Smooth muscle cell (in vitro differentiated cells): Measurements from ENCODE around the gene CUL2. TPM values are rescaled to one million over a fixed set of nuclear protein-coding genes. Genes with fewer than 3 reads are reported as not detected.

Experiments used
- DNase-seq: peaks from one replicate; lab custom pipeline; 2025; ENCODE audit not compliant: unreplicated experiment; lab: John Stamatoyannopoulos, UW
- H2AFZ ChIP-seq: fragments of 200-600 bp; sonication (generic); 2 replicates; pipeline ENCODE4 v1.6.0; 2016; ENCODE audit warnings: antibody characterized with exemption, low read depth, mild to moderate bottlenecking
- H3F3A ChIP-seq: fragments of 200-600 bp; sonication (generic); 2 replicates; pipeline ENCODE4 v1.6.0; 2017; ENCODE audit warnings: antibody characterized with exemption, low read depth
- H3K27ac ChIP-seq: fragments of 200-600 bp; sonication (generic); 2 replicates; pipeline ENCODE4 v1.5.1; 2016; ENCODE audit warnings: low read depth, mild to moderate bottlenecking
- H3K27me3 ChIP-seq: fragments of 200-600 bp; sonication (generic); 2 replicates; pipeline ENCODE4 v1.6.1; 2016; ENCODE audit warnings: low read depth, mild to moderate bottlenecking
- H3K36me3 ChIP-seq: fragments of 200-600 bp; sonication (generic); 2 replicates; pipeline ENCODE4 v1.5.1; 2016; ENCODE audit warnings: low read depth
- H3K4me1 ChIP-seq: fragments of 200-600 bp; sonication (generic); 2 replicates; pipeline ENCODE4 v1.5.1; 2016; ENCODE audit warnings: low read depth
- H3K4me2 ChIP-seq: fragments of 200-600 bp; sonication (generic); 2 replicates; pipeline ENCODE4 v1.6.0; 2016; ENCODE audit warnings: mild to moderate bottlenecking
- H3K4me3 ChIP-seq: fragments of 200-600 bp; sonication (generic); 2 replicates; pipeline ENCODE4 v1.5.1; 2016; ENCODE audit warnings: mild to moderate bottlenecking
- H3K79me2 ChIP-seq: fragments of 200-600 bp; sonication (generic); 2 replicates; pipeline ENCODE4 v1.6.0; 2016; ENCODE audit warnings: low read depth, mild to moderate bottlenecking
- H3K9ac ChIP-seq: fragments of 200-600 bp; sonication (generic); 2 replicates; pipeline ENCODE4 v1.6.0; 2016; ENCODE audit warnings: low read depth
- H3K9me3 ChIP-seq: fragments of 200-600 bp; sonication (generic); replicated peaks from 2 replicates; pipeline ENCODE4 v1.5.1; 2016; ENCODE audit warnings: low read depth
- H4K20me1 ChIP-seq: fragments of 200-600 bp; sonication (generic); 2 replicates; pipeline ENCODE4 v1.6.0; 2016; ENCODE audit warnings: low read depth
- WGBS: methylation state at CpG from one replicate; pipeline ENCODE4 v1.1.7; 2016; ENCODE audit warnings: low lambda C conversion rate; 5-methylcytosine and 5-hydroxymethylcytosine counted together
- polyA plus RNA-seq: library from polyadenylated mRNA; unstranded; fragments of >200 nt; fragmentation: Nextera tagmentation; extraction: Ambion mirVana; gene quantifications from 2 replicates; pipeline ENCODE4 v1.2.1, GENCODE V29; 2016
- total RNA-seq: library from RNA; depleted of rRNA; stranded (reverse); fragments of >200 nt; gene quantifications from 2 replicates; pipeline ENCODE4 v1.2.3, GENCODE V29; 2014
- TF ChIP-seq, protein P1 (sequence below): fragments of 200-600 bp; sonication (generic); IDR thresholded peaks from 2 replicates; pipeline ENCODE4 v1.5.1; 2017; ENCODE audit warnings: borderline replicate concordance, mild to moderate bottlenecking, antibody characterized with exemption; ENCODE audit not compliant: insufficient read depth, poor library complexity, severe bottlenecking

CUL2 gene
- total and polyA plus RNA-seq, 2 experiments from 2014 or later = 38.7 to 39.6 TPM

DNA sequence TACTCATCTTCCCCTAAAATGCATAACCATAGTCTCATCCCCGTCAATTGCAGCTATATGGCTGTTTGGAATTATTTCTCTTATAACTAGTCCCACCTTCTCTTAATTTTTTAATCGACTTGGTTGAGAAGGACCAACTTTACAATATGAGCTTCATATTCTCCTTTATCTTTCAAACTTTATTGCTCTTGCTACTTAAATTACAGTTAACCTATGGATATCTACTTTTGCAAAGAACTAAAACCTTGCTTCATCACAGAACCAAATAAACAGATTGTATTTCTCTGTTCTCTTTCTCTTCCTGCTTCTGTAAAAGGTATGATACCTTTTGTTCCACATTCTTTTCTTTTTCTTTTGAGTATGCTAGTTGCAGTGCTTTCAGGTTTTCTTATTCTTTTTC lies 42.6 kb upstream of the CUL2 start:
- Histone ChIP-seq H4K20me1 (no peaks in the 10 kb centered on the region), H3K4me1 (peaks cover 14% of the 10 kb centered on the region), H3F3A (no peaks in the 10 kb centered on the region), H2AFZ (no peak overlapping the region), H3K36me3 (no peaks in the 10 kb centered on the region), H3K9me3 (no peaks in the 10 kb centered on the region), H3K4me2 (no peak overlapping the region), H3K4me3 (no peak overlapping the region), H3K9ac (no peak overlapping the region), H3K79me2 (peaks cover 76% of the 10 kb centered on the region), H3K27ac (no peak overlapping the region), H3K27me3 (no peaks in the 10 kb centered on the region)
- WGBS = 97% methylated on average over 2 of the region's 2 CpGs
- DNase-seq = no peak
- TF ChIP-seq, protein P1, sequence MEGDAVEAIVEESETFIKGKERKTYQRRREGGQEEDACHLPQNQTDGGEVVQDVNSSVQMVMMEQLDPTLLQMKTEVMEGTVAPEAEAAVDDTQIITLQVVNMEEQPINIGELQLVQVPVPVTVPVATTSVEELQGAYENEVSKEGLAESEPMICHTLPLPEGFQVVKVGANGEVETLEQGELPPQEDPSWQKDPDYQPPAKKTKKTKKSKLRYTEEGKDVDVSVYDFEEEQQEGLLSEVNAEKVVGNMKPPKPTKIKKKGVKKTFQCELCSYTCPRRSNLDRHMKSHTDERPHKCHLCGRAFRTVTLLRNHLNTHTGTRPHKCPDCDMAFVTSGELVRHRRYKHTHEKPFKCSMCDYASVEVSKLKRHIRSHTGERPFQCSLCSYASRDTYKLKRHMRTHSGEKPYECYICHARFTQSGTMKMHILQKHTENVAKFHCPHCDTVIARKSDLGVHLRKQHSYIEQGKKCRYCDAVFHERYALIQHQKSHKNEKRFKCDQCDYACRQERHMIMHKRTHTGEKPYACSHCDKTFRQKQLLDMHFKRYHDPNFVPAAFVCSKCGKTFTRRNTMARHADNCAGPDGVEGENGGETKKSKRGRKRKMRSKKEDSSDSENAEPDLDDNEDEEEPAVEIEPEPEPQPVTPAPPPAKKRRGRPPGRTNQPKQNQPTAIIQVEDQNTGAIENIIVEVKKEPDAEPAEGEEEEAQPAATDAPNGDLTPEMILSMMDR = no peak

DNA sequence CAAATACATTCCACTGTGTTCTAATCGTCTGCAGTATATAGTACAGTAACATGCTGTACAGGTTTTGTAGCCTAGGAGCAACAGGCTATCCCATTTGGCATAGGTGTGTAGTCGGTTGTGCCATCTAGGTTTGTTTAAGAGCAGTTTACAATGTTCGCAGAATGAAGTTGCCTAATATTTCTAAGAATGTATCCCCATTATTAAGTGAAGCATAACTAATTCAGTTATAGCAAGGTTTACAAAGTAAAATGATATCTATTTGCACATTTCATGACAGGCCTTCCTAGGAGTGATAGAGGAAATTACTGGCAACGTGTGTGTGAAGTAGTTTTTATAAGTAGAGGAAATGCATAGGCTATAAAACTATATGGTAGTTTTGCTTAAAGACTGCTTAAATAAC lies 40.5 kb upstream of the CUL2 start:
- Histone ChIP-seq H3K79me2 (peaks cover 66% of the 10 kb centered on the region), H3K27ac (no peak overlapping the region), H3K9ac (no peak overlapping the region), H3K4me2 (no peak overlapping the region), H3K27me3 (no peaks in the 10 kb centered on the region), H3F3A (peaks cover 8% of the 10 kb centered on the region), H3K36me3 (no peaks in the 10 kb centered on the region), H3K4me1 (peaks cover 18% of the 10 kb centered on the region), H4K20me1 (no peaks in the 10 kb centered on the region), H2AFZ (no peak overlapping the region), H3K4me3 (no peak overlapping the region), H3K9me3 (no peaks in the 10 kb centered on the region)
- TF ChIP-seq, protein P1 = no peak
- 90% methylated on average over 4 of the region's 4 CpGs for WGBS
- DNase-seq = no peak

DNA sequence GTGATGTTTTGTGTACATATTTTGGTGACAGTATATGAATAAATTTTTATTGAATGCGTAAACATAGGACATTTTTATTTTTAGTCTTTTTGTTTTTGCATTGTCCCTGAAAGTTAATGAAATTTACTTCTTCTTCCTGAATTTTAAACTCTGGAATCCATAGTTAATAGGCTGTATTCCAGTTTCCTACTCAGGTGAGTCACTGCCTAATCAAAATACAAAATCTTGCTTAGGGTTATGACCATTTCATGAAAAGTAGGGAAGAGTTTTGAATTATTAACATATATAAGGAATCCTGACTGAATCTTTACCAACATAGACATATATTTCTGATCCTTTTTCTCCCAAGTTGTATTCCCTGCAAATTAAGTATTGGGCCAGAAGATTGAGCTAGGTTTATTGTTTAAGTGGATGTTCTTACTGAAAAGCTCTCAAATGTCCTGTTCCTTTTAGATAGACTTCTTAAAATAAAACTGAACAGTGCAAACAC lies 39.1 kb upstream of the CUL2 start:
- Histone ChIP-seq H3K79me2 (peaks cover 56% of the 10 kb centered on the region), H3K4me2 (peak overlapping the region; percentile 96), H3F3A (peaks cover 15% of the 10 kb centered on the region), H3K4me1 (peaks cover 18% of the 10 kb centered on the region), H3K9ac (no peak overlapping the region), H3K36me3 (no peaks in the 10 kb centered on the region), H3K9me3 (no peaks in the 10 kb centered on the region), H3K4me3 (no peak overlapping the region), H3K27ac (no peak overlapping the region), H4K20me1 (no peaks in the 10 kb centered on the region), H2AFZ (no peak overlapping the region), H3K27me3 (no peaks in the 10 kb centered on the region)
- 100% methylated on average over 1 of the region's 1 CpG for WGBS
- DNase-seq = no peak
- TF ChIP-seq, protein P1 = no peak

DNA sequence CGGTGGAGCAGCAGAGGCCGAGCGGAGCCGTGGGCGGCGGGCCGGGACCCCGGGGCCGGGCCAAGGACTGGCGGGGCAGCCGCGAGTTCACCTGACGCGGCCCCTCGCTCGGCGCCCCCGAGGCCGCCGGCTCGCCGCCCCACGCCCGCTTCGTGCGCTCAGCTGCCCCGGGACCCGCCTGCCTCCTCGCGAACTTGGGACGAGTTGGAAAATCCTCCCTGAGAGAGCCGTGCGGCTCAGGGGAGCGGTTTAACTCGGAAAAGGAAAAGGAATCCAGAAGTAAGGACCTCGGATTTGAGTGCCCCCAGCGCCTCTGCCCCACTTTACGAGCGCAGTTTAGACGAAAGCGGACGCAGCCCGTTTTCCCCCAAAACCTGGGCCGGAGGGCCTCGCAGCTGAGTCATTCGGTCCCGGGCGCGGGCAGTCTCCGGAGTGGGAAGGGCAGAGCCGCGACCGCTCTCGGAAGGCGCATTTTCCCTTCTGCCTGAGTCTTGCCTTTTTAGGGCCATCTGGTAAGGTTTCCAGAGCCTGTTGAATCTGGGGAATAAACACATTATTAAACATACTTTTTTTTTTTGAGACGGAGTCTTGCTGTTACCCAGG lies 37.2 kb upstream of the CUL2 start:
- peaks cover 18% of the 10 kb centered on the region for H3K4me1 ChIP-seq
- H3K9ac ChIP-seq = peak overlapping the region; percentile 100
- H3K9me3 ChIP-seq = no peaks in the 10 kb centered on the region
- H3K4me2 ChIP-seq = peak overlapping the region; percentile 96
- peak overlapping the region; percentile 100 for H3K27ac ChIP-seq
- H3K4me3 ChIP-seq = peak overlapping the region; percentile 94
- peaks cover 43% of the 10 kb centered on the region for H3K79me2 ChIP-seq
- no peaks in the 10 kb centered on the region for H3K27me3 ChIP-seq
- no peaks in the 10 kb centered on the region for H4K20me1 ChIP-seq
- H3K36me3 ChIP-seq = no peaks in the 10 kb centered on the region
- TF ChIP-seq, protein P1 = no peak
- H2AFZ ChIP-seq = no peak overlapping the region
- WGBS = under 1% methylated on average over 31 of the region's 56 CpGs
- H3F3A ChIP-seq = peaks cover 15% of the 10 kb centered on the region
- DNase-seq = peak; percentile 58
